ENCODE results near the gene SLC5A1.

- no peak for TF ChIP-seq CTCF (IDR thresholded peaks at IDR 0.05 in 8 of 11, conservative IDR thresholded peaks at IDR 0.05 in 3 of 11)
- no peak for TF ChIP-seq POLR2A (IDR thresholded peaks at IDR 0.05)
- no peak for TF ChIP-seq POLR2AphosphoS5 (IDR thresholded peaks at IDR 0.05)
Observed at GRCh38 chr22:32066820-32067219, 23.8 kb downstream of the SLC5A1 start.

Data from spleen (tissue), 7 donors.